B cell (primary cell): ENCODE results near the gene EEF1AKMT3.

Source experiments
- EZH2 ChIP-seq: IDR thresholded peaks from 2 replicates; pipeline ENCODE4 v1.6.1; 2012; ENCODE audit warnings: borderline replicate concordance, low read depth, mild to moderate bottlenecking, moderate library complexity, low read length; ENCODE audit not compliant: insufficient read depth, poor library complexity, severe bottlenecking
- TF ChIP-seq, protein P1 (sequence below): fragments of 200-600 bp; IDR thresholded peaks from one replicate; pipeline ENCODE4 v1.8.0; 2022; ENCODE audit warnings: antibody characterized with exemption, mild to moderate bottlenecking

DNA sequence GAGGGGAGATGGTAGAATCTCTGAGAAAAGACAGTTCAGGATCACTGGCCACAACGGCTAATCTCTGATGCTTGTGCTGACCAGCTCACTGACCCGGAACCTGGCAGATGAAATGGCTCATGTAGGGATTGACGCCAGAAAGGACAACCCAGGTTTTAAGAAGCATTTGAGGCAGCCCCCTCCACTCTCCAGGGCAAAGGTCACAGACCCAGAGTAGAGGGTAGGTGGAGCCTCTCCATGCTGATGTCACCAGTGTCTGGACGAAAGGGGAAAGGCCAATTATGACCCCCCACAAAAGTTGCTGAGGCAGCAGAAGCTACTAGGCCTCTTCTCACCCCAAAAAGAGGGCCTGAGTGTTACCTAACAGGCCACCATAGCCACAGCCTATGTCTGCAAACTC lies 1.7 kb upstream of the EEF1AKMT3 start:
- TF ChIP-seq, protein P1, sequence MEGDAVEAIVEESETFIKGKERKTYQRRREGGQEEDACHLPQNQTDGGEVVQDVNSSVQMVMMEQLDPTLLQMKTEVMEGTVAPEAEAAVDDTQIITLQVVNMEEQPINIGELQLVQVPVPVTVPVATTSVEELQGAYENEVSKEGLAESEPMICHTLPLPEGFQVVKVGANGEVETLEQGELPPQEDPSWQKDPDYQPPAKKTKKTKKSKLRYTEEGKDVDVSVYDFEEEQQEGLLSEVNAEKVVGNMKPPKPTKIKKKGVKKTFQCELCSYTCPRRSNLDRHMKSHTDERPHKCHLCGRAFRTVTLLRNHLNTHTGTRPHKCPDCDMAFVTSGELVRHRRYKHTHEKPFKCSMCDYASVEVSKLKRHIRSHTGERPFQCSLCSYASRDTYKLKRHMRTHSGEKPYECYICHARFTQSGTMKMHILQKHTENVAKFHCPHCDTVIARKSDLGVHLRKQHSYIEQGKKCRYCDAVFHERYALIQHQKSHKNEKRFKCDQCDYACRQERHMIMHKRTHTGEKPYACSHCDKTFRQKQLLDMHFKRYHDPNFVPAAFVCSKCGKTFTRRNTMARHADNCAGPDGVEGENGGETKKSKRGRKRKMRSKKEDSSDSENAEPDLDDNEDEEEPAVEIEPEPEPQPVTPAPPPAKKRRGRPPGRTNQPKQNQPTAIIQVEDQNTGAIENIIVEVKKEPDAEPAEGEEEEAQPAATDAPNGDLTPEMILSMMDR: no peak
- no peak for TF ChIP-seq EZH2
